Measurements from ENCODE around the gene P2RX7. TPM values are rescaled to one million over a fixed set of nuclear protein-coding genes. Genes with fewer than 3 reads are reported as not detected.
"Not testable (repeated sequence)": the region's sequence is repeated elsewhere in the genome, so short reads cannot be mapped to it uniquely, and the experiment has no call there.

Gene P2RX7
- total RNA-seq, 1 donor from 2014 or later = 0.29 TPM

DNA sequence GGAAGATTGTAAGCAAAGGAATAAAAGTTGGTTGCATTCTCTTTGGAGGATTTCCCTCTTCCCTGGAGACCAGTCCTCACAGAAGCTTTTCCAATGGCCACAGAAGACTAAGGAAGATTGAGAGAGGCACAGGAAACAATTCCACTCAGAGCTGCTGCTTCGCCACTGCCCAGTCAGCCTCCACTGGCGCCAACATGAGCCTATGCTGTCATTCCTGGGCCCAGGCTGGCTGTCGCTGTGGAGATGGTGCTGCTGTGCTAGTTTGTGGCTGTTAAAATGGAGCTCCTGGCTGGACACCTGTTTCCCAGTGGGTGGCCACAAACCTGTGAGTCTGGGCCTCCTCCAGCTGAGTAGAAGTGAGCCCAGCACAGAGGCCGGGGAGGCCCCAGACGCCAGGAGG, 6.6 kb downstream of the P2RX7 start:
- H3K4me3 ChIP-seq (ENCODE audit: low read depth, low read length) = no peak overlapping the region
- TF ChIP-seq, protein P1, sequence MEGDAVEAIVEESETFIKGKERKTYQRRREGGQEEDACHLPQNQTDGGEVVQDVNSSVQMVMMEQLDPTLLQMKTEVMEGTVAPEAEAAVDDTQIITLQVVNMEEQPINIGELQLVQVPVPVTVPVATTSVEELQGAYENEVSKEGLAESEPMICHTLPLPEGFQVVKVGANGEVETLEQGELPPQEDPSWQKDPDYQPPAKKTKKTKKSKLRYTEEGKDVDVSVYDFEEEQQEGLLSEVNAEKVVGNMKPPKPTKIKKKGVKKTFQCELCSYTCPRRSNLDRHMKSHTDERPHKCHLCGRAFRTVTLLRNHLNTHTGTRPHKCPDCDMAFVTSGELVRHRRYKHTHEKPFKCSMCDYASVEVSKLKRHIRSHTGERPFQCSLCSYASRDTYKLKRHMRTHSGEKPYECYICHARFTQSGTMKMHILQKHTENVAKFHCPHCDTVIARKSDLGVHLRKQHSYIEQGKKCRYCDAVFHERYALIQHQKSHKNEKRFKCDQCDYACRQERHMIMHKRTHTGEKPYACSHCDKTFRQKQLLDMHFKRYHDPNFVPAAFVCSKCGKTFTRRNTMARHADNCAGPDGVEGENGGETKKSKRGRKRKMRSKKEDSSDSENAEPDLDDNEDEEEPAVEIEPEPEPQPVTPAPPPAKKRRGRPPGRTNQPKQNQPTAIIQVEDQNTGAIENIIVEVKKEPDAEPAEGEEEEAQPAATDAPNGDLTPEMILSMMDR (IDR thresholded peaks at IDR 0.05; ENCODE audit: insufficient read depth, low read length, poor library complexity, severe bottlenecking) = no peak

DNA sequence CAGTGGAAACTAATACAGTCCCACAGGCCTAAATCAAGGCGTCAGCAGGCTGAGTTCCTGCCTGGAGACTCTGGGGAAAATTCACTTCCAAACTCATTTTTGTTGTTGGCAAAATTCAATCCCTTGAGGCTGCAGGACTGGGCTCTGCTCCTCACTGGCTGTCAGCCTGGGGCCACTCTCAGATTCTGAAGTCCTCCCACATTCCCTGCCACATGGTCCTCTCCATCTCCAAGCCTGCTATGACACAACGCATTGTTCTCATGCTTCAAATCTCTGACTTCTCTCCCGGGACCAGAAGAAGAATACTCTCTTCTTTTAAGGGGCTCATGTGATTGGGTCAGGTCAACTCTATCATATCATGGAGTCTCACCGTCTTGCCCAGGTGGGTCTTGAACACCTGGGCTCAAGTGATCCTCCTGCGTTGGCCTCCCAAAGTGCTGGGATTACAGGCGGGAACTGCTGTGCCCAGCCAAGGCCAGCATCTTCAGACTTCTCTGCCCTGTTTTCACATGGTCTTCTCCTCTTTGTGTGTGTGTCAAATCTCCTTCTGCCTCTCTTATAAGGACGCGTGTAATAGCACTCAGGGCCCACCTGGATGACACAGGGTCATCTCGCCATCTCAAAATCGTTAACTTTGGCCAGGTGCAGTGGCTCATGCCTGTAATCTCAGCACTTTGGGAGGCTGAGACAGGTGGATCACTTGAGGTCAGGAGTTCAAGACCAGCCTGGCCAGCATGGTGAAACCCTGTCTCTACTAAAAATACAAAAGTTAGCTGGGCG, 9.7 kb downstream of the P2RX7 start:
- Histone ChIP-seq H3K36me3 (ENCODE audit: control insufficient read depth, insufficient read depth, low read length) (no peaks in the 10 kb centered on the region), H3K4me3 (ENCODE audit: low read depth, low read length) (no peak overlapping the region), H3K27me3 (ENCODE audit: control insufficient read depth, insufficient read depth, low read length) (no peaks in the 10 kb centered on the region)
- no peak for DNase-seq (ENCODE audit: low read depth)
- TF ChIP-seq, protein P1 (IDR thresholded peaks at IDR 0.05; ENCODE audit: insufficient read depth, low read length, poor library complexity, severe bottlenecking) = no peak

More for the DNA sequence above, 6.6 kb downstream of the P2RX7 start:
- Histone ChIP-seq H3K27me3 (ENCODE audit: control insufficient read depth, insufficient read depth, low read length) (no peaks in the 10 kb centered on the region), H3K36me3 (ENCODE audit: control insufficient read depth, insufficient read depth, low read length) (no peaks in the 10 kb centered on the region)
- no peak for DNase-seq (ENCODE audit: low read depth)

DNA sequence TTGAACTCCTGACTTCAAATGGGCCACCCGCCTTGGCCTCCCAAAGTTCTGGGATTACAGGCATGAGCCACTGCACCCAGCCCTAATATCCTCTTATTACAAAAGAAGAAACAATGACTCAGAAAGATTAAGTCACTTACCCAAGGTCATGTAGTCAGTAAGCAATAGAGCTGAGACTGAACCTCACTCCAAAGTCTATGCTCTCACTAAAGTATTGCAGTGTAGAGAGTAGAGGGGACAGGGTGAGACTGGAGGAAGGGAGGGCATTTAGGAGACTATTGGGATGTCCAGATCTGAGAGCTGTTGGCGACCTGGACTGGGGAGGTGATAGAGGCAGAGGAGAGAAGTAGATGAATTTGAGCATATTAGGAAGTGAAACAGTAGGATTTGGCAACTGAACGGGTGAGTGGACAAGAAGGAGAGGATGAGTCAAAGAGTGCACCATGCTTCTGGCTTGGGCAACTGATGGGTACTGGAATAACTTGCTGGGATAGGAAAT, 11.8 kb downstream of the P2RX7 start:
- no peak for DNase-seq (ENCODE audit: low read depth)
- no peak overlapping the region for H3K4me3 ChIP-seq (ENCODE audit: low read depth, low read length)
- H3K27me3 ChIP-seq (ENCODE audit: control insufficient read depth, insufficient read depth, low read length) = no peaks in the 10 kb centered on the region
- no peaks in the 10 kb centered on the region for H3K36me3 ChIP-seq (ENCODE audit: control insufficient read depth, insufficient read depth, low read length)
- TF ChIP-seq, protein P1 (IDR thresholded peaks at IDR 0.05; ENCODE audit: insufficient read depth, low read length, poor library complexity, severe bottlenecking) = no peak

DNA sequence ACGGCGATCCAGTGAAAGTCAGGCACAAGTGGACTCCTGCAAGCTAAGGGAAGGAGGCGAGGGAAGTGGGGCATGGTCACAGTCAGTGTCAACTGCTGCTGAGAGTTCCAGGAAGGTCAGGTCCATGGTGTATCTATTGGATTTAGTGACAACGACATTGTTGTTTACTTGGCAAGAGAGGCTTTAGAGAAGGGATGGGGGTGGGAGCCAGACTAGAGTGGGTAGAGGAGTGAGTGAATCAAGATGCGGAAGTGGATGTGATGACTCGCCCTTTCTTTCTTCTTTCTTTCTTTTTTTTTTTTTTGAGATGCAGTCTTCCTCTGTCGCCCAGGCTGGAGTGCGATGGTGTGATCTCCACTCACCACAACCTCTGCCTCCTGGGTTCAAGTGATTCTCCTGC, 12.5 kb downstream of the P2RX7 start:
- no peaks in the 10 kb centered on the region for H3K27me3 ChIP-seq (ENCODE audit: control insufficient read depth, insufficient read depth, low read length)
- TF ChIP-seq, protein P1 (IDR thresholded peaks at IDR 0.05; ENCODE audit: insufficient read depth, low read length, poor library complexity, severe bottlenecking) = no peak
- no peak overlapping the region for H3K4me3 ChIP-seq (ENCODE audit: low read depth, low read length)
- H3K36me3 ChIP-seq (ENCODE audit: control insufficient read depth, insufficient read depth, low read length) = no peaks in the 10 kb centered on the region
- DNase-seq (ENCODE audit: low read depth) = no peak

DNA sequence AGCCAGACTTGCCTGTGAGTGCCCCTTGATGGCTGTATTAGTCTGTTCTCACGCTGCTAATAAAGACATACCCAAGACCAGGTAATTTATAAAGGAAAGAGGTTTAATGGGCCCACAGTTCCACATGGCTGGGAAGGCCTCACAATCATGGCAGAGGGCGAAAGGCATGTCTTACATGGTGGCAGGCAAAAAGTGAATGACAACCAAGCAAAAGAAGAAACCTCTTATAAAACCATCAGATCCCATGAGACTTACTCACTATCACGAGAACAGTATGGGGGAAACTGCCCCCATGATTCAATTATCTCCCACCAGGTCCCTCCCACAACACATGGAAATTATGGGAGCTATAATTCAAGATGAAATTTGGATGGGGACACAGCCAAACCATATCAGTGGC, 16.6 kb downstream of the P2RX7 start:
- H3K4me3 ChIP-seq (ENCODE audit: low read depth, low read length); DNase-seq (ENCODE audit: low read depth); H3K36me3 ChIP-seq (ENCODE audit: control insufficient read depth, insufficient read depth, low read length); H3K27me3 ChIP-seq (ENCODE audit: control insufficient read depth, insufficient read depth, low read length): not testable (repeated sequence)

DNA sequence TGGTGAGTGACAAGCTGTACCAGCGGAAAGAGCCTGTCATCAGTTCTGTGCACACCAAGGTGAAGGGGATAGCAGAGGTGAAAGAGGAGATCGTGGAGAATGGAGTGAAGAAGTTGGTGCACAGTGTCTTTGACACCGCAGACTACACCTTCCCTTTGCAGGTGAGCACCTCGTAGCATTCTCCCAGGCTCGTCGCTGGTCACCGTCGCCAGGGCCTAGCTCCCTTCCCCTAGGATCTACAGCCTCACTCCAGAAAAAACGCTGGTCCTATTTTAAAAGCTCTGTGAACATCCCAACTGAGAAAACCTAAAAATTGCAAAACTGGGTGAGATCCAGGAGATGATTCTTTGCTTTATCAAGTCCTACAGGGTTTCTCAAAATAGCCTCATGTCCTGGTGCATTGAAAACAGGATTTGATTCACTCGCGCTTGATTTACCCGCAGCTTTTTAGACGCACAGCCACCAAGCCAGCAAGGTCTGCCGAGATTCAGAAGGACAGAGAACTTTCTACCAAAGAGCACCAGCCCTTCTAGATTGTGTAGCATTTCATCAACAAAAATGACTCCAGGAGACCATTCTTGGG, 22.2 kb downstream of the P2RX7 start:
- H3K27me3 ChIP-seq (ENCODE audit: control insufficient read depth, insufficient read depth, low read length) = peaks cover 9% of the 10 kb centered on the region
- no peak for DNase-seq (ENCODE audit: low read depth)
- no peaks in the 10 kb centered on the region for H3K36me3 ChIP-seq (ENCODE audit: control insufficient read depth, insufficient read depth, low read length)
- H3K4me3 ChIP-seq (ENCODE audit: low read depth, low read length) = no peak overlapping the region
- TF ChIP-seq, protein P1 (IDR thresholded peaks at IDR 0.05; ENCODE audit: insufficient read depth, low read length, poor library complexity, severe bottlenecking) = no peak
